Measurements from ENCODE around the gene ANKRD34A. TPM values are rescaled to one million over a fixed set of nuclear protein-coding genes. Genes with fewer than 3 reads are reported as not detected.
A peak's percentile ranks its signal among the peaks of the same experiment; 100 is the strongest.

ANKRD34A gene
- polyA plus RNA-seq (2013, experiment 1 of 2; ENCODE audit: insufficient read length): 1.7 TPM
- polyA plus RNA-seq (2013, experiment 2 of 2; ENCODE audit: insufficient read length): 1.8 TPM

DNA sequence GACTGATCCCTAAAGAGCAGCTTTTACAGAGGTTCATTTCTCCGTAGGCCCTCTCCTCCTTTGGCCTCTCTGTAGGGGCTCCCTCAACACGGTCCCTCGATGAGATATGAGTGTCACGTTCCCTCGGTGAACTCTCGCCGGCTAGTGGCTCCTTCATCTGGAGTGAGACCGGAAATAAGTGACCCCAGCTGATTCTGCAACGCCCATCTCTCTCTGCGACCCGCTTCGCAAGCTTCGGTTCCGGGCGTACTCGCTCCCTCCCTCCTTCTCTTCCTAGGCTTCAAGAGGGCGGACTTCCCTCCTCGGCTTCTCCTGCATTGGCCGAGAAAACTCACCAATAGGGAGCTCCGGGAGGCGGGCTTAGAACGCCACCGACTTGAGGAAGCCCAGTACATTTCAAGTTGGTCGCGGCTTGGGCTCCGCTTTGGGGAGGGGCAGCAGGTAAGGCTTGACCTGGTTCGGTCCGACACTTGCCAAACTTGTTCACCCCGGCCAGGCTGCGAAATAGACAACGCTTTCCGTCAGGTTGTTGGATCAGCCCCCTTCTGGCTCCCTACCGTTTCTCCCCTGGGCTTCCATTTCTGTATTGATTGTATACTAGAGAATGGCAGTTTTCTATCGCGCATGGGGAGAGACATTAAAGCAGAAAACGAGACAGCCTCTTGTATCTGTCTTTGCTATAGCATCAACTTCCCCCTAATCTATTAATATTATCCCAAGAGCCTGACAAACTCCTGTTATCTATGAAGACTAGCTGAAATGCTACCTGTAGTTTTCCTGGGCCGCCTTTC lies at the start of gene ANKRD34A, which contains the start of gene POLR3GL:
Gene ANKRD34A, minus strand, starts transcription at position 248 of the 791 bp plus-strand sequence. CDS start 2,816 bp downstream, outside the sequence.
Gene POLR3GL, plus strand, starts transcription at position 363 of the 791 bp plus-strand sequence. CDS start 10,176 bp downstream, outside the sequence.
- DNase-seq: peak; percentile 88

- DNase-seq: no peak
These were observed 49.2 kb upstream of the ANKRD34A start for GRCh38 chr1:146013559-146013922.

- DNase-seq: peak; percentile 83
These were observed 48.6 kb upstream of the ANKRD34A start for GRCh38 chr1:146012703-146013558.

DNA sequence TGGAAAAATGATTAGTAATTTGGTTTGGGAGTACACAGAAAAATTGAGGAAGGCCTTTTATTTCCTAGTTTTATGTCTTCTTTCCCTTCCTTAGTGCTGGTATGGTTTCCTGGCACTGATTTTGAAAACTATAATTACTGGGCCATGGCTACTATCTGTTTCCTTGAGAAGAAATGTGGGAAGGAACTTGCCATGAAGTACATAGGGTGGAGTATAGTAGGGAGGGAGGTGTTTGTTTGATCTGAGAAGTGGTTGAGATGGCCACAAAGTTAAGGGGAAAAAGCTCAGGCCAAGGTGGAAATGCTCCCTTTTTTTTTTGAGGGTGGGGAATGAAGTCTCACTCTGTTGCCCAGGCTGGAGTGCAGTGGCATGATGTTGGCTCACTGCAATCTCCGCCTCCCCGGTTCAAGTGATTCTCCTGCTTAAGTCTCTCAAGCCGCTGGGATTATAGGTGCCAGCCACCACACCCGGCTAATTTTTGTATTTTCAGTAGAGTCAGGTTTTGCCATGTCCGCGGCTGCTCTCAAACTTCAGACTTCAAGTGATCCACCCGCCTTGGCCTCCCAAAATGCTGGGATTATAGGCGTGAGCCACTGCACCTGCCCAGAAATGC lies 45.9 kb upstream of the ANKRD34A start:
- DNase-seq: no peak

GRCh38 chr1:146007489-146008133 lies 43.2 kb upstream of the ANKRD34A start:
- DNase-seq: no peak

DNA sequence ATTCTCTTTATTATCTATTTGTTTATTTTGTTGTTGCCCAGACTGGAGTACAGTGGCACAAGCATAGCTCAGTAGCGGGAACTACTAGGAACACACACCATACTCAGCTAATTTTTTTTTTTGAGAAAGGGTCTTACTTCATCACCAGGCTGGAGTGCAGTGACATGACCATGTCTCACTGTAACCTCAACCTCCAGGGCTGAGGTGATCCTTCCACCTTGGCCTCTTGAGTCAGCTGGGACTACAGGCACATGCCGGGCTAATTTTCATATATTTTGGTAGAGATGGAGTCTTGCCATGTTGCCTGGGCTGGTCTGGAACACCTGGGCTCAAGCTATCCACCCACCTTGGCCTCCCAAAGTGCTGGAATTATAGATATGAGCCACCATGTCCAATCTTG lies 37.3 kb upstream of the ANKRD34A start:
- no peak for DNase-seq

DNA sequence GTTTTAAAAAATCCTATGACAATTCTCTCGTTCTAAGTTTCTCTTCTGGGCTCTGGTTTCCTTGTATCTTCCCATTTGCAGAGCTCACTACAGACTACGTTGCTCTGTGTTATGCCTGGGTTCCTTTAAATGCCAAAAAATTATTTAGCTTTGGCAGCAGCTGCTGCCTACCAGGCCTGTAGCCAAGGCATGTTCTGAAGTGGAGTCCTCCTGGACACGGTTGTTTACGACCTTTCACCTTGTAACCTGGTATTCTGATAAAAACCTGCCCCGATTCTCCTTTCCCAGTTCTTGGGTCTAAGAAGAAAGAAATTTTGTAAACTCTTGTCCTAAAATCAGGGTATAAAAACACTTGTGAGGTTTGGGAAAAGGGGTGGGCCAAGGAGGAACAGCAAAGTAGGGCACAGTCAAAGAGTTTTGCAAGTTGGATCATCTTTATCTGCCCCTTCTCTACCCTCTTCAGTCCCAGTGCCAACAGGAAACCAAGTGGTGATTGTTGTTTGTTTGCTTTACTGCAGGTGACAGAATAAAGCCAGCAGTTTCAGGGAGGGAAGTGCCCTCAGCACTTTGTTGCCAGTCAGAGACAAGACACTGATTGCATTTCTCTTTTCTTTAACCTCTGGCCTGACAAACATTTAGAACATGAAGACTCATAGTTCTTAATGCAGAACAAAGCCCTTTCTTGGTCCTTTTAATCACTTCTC lies 35.1 kb upstream of the ANKRD34A start:
- no peak for DNase-seq

- DNase-seq: no peak
These were observed 33.3 kb upstream of the ANKRD34A start for GRCh38 chr1:145997718-145998023.

- DNase-seq: no peak
These were observed 32.8 kb upstream of the ANKRD34A start for GRCh38 chr1:145997016-145997717.

DNA sequence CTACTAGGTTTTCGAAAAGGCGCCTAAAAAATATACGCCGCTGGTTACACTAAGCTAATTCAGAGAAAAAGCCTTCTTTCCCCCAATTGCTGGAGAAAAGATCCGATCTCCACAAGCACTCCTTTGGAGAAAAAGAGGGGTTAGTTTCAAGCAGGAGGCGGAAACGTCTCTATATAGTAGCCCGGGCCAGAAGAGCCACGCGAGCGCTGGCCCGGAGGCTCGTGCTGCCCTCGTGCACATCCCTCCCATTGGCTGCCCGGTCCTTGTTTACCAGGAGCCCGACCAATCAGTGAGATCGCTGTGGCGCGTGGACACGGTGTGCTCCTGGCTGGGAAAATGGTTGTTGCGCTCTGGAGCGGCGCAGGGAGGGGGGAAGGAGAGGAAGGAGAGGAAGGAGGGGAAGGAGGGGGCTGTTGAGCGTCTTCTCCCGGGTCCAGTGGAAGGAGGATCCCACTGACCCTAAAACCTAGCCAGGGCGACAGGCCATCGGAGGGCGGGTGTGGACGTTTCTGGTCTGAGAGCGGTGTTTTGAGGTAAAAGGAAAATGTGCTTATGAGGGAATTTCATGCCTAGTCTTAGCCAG lies 32.1 kb upstream of the ANKRD34A start, which contains the start of gene TXNIP:
Gene TXNIP, minus strand, starts transcription at position 147 of the 583 bp plus-strand sequence. CDS start 313 bp downstream, outside the sequence.
- peak; percentile 97 for DNase-seq

DNA sequence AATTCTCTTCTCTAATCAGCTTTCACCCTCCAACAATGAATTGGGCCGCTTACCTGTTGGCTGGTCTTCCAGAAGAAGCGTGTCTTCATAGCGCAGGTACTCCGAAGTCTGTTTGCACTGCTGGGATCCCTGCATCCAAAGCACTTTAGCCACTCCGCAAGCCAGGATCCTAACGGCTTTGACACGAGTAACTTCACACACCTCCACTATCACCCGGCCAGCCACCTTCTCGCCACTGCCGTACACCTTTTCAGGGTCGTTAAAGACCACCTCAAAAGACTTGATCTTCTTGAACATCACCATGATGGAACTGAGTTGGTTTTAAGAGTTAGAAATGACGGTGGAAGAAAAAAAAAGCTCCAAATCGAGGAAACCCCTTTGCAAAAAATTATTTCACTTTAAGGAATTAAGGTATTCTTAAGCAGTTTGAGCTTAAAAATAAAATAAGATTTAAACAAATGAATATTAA lies 31.6 kb upstream of the ANKRD34A start:
- no peak for DNase-seq

GRCh38 chr1:145995148-145995881 lies 30.9 kb upstream of the ANKRD34A start:
- no peak for DNase-seq

- DNase-seq: no peak
These were observed 30.2 kb upstream of the ANKRD34A start for GRCh38 chr1:145994391-145995120.

- no peak for DNase-seq
These were observed 29.4 kb upstream of the ANKRD34A start for GRCh38 chr1:145993618-145994390.

DNA sequence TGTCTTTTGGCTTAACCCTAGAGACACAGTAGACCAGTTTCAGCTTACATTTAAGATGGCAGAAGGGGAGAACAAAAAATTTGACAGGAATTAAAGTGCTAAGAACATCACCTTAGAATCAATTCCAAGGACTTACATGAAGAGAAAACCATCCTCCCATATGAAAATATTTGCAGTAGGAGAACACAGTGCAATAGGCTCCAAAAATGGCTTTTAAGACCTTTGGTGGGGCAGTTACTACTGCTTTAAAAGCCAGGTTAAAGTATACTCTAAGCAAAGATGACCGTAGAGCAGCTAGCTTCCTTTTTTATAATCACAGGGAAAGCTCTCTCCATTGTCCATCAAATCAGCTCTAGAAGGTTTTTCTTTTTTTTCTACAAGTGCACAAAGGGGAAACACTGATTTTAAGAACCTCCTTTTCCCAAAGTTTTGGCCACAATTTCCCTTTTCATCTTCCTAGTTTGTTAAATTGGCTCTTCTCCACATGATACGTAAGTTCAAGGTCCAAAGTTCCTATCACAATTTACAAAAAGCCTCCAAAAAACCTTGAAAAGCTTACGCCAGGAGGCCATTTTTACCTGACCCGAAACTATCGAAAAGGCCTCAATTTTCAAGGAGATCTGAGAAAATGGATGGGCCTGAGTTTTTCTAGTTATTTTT lies 28.7 kb upstream of the ANKRD34A start:
- no peak for DNase-seq

GRCh38 chr1:145992502-145992936 lies 28.1 kb upstream of the ANKRD34A start:
- DNase-seq: no peak

DNA sequence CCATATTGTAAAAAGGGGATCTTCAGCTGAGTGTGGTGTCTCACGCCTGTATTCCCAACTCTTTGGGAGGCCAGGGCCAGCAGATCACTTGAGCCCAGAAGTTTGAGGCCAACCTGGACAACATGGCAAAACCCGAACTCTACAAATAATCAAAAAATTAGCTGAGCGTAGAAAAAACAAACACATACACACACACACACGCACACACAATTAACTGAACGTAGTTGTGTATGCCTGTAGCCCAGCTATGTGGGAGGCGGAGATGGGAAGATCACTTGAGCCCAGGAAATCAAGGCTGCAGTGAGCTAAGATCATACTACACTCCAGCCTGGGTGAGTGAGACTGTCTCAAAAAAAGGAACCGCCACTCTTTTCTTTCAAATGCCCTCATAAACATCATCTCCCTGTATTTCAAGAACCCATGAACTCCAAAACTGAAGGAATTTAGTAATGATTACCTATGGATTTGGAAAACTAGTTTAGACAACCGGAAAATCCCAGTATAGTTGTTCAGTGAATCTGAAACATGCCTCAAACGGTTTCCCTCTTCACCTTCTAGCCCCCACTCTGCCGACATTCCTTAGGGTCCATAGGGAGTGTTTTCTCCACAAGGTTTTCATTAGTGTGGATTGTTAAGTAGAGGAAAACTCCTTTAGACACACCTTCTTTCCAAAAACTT lies 27.5 kb upstream of the ANKRD34A start:
- DNase-seq: no peak
